ENCODE measurements around the gene CFAP251. TPM values are rescaled to one million over a fixed set of nuclear protein-coding genes. Genes with fewer than 3 reads are reported as not detected.
"Not testable (repeated sequence)": the region's sequence is repeated elsewhere in the genome, so short reads cannot be mapped to it uniquely, and the experiment has no call there.

The CFAP251 gene
- total RNA-seq, 1 experiment from 2014 or later, result 0.81 TPM

DNA sequence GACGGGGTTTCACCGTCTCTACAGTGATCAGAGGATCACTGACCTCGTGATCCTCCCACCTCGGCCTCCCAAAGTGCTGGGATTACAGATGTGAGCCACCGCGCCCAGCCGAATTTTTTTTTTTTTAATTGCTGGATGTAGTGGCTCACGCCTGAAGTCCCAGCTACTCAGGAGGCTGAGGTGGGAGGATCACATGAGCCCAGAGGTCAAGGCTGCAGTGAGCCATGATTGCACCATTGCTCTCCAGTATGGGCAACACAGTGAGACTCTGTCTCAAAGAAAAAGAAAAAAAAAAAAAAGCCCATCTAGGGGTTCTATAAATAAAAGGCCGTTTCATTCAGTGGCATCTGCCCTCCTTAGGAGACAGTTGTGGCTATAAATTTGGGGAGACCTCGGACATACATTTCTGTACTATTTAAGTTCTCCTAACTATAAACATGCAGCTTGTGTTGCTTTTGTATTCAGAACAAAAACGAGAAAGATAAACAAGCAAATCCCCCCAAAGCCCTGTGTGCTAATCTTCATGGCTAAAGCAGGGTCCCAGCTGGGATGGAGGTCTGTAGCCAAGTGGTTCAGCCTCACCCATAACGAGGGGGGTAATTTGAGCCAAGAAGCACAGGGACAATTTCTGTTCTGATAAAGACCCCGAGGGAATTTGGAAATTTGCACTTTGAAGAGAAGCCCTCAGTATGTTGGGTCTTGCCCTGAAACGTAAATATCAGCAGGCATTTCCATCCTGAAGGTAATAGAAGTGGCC is 68.3 kb downstream of the CFAP251 start:
- H2BK12ac ChIP-seq (ENCODE audit: insufficient read length, low read depth, low read length), result no peak overlapping the region
- H3K9ac ChIP-seq (ENCODE audit: extremely low read depth, insufficient read length, low read length), result no peak overlapping the region
- H3K23ac ChIP-seq (ENCODE audit: insufficient read length, low read depth, low read length), result no peak overlapping the region
- H3K9me3 ChIP-seq (ENCODE audit: control insufficient read depth, low read depth, low read length), result no peaks in the 10 kb centered on the region
- H3K9me3 Mint-ChIP-seq, result no peaks in the 10 kb centered on the region
- no peak overlapping the region for H3K4me2 ChIP-seq (ENCODE audit: insufficient read depth, insufficient read length, low read length)
- no peak overlapping the region for H2AK5ac ChIP-seq (ENCODE audit: insufficient read length, low read length)
- H3K4ac ChIP-seq (ENCODE audit: low read depth, low read length), result no peak overlapping the region
- no peak overlapping the region for H3K56ac ChIP-seq (ENCODE audit: insufficient read length, low read depth, low read length)
- no peak overlapping the region for H3T11ph ChIP-seq (ENCODE audit: low read length)
- no peaks in the 10 kb centered on the region for H3K27me3 ChIP-seq (ENCODE audit: insufficient read depth, low read length)
- no peaks in the 10 kb centered on the region for H3K79me1 ChIP-seq (ENCODE audit: insufficient read depth, low read depth, low read length, poor library complexity, severe bottlenecking)
- no peaks in the 10 kb centered on the region for H3K36me3 Mint-ChIP-seq (ENCODE audit: insufficient read depth in 1 of 3, low read depth in 3 of 3)
- TF ChIP-seq, protein P1, sequence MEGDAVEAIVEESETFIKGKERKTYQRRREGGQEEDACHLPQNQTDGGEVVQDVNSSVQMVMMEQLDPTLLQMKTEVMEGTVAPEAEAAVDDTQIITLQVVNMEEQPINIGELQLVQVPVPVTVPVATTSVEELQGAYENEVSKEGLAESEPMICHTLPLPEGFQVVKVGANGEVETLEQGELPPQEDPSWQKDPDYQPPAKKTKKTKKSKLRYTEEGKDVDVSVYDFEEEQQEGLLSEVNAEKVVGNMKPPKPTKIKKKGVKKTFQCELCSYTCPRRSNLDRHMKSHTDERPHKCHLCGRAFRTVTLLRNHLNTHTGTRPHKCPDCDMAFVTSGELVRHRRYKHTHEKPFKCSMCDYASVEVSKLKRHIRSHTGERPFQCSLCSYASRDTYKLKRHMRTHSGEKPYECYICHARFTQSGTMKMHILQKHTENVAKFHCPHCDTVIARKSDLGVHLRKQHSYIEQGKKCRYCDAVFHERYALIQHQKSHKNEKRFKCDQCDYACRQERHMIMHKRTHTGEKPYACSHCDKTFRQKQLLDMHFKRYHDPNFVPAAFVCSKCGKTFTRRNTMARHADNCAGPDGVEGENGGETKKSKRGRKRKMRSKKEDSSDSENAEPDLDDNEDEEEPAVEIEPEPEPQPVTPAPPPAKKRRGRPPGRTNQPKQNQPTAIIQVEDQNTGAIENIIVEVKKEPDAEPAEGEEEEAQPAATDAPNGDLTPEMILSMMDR (conservative IDR thresholded peaks at IDR 0.05), result no peak
- H4K20me1 ChIP-seq (ENCODE audit: control insufficient read depth, insufficient read depth, insufficient read length), result no peaks in the 10 kb centered on the region
- H3K27ac Mint-ChIP-seq, result no peak overlapping the region
- no peaks in the 10 kb centered on the region for H3K27me3 Mint-ChIP-seq (ENCODE audit: low read depth)
- no peak for DNase-seq
- H3K14ac ChIP-seq (ENCODE audit: insufficient read depth, low read length), result no peak overlapping the region
- no peaks in the 10 kb centered on the region for H3K23me2 ChIP-seq (ENCODE audit: insufficient read length, low read depth, low read length, poor library complexity, severe bottlenecking)
- H2BK5ac ChIP-seq (ENCODE audit: insufficient read length, low read length), result no peak overlapping the region
- no peaks in the 10 kb centered on the region for H3K4me1 ChIP-seq (ENCODE audit: insufficient read depth, low read length)
- H3K27ac ChIP-seq (ENCODE audit: insufficient read length, low read depth, low read length), result no peak overlapping the region
- H2BK15ac ChIP-seq (ENCODE audit: low read depth, low read length), result no peak overlapping the region
- no peak overlapping the region for H2BK20ac ChIP-seq (ENCODE audit: low read depth, low read length, poor library complexity, severe bottlenecking)
- H2AFZ ChIP-seq (ENCODE audit: low read length), result no peak overlapping the region
- no peak overlapping the region for H3K18ac ChIP-seq (ENCODE audit: insufficient read length, low read depth, low read length)
- H4K5ac ChIP-seq (ENCODE audit: insufficient read length, low read depth, low read length), result no peak overlapping the region
- no peaks in the 10 kb centered on the region; a peak in 1 of 4 replicates for H3K4me1 Mint-ChIP-seq
- no peaks in the 10 kb centered on the region for H3K79me2 ChIP-seq (ENCODE audit: insufficient read depth, low read length)
- no peak overlapping the region for H2BK120ac ChIP-seq (ENCODE audit: low read depth, low read length, poor library complexity, severe bottlenecking)
- WGBS (ENCODE audit: extremely low coverage, insufficient read length, low lambda C conversion rate), result no CpG with 5 or more reads among the region's 14 CpGs
- no peak overlapping the region for H4K8ac ChIP-seq (replicated peaks; ENCODE audit: insufficient read length, low read depth, low read length)
- H3K4me3 Mint-ChIP-seq, result no peak overlapping the region
- no peak overlapping the region for H4K91ac ChIP-seq (ENCODE audit: insufficient read length, low read depth, low read length)

DNA sequence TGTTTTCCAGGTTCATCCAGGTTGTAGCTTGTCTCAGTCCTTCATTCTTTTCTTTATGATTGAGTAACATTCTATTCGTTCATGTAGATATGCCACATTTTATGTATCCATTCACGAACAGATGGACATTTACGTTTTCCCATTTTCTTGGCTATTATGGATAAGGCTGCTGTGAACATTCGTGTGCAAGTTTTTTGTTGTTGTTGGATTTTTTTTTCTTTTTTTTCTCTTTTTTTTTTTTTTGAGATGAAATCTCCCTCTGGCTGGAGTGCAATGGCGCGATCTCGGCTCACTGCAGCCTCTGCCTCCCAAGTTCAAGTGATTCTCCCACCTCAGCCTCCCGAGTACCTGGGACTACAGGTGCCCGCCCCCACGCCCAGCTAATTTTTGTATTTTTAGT is 70.1 kb downstream of the CFAP251 start:
- WGBS (ENCODE audit: extremely low coverage, insufficient read length, low lambda C conversion rate), result no CpG with 5 or more reads among the region's 10 CpGs
- not testable (repeated sequence) for H4K91ac ChIP-seq (ENCODE audit: insufficient read length, low read depth, low read length); H2AFZ ChIP-seq (ENCODE audit: low read length); H3K27ac Mint-ChIP-seq; H2BK120ac ChIP-seq (ENCODE audit: low read depth, low read length, poor library complexity, severe bottlenecking); H3K79me2 ChIP-seq (ENCODE audit: insufficient read depth, low read length); H3K27ac ChIP-seq (ENCODE audit: insufficient read length, low read depth, low read length); H4K20me1 ChIP-seq (ENCODE audit: control insufficient read depth, insufficient read depth, insufficient read length); H3K9me3 Mint-ChIP-seq; H4K5ac ChIP-seq (ENCODE audit: insufficient read length, low read depth, low read length); H2BK5ac ChIP-seq (ENCODE audit: insufficient read length, low read length); H3K9me3 ChIP-seq (ENCODE audit: control insufficient read depth, low read depth, low read length); H3K4me3 Mint-ChIP-seq; DNase-seq; H3K4me2 ChIP-seq (ENCODE audit: insufficient read depth, insufficient read length, low read length); H2AK5ac ChIP-seq (ENCODE audit: insufficient read length, low read length); H3T11ph ChIP-seq (ENCODE audit: low read length); H3K27me3 ChIP-seq (ENCODE audit: insufficient read depth, low read length); H4K8ac ChIP-seq (replicated peaks; ENCODE audit: insufficient read length, low read depth, low read length); H3K18ac ChIP-seq (ENCODE audit: insufficient read length, low read depth, low read length); H3K23ac ChIP-seq (ENCODE audit: insufficient read length, low read depth, low read length); H3K36me3 Mint-ChIP-seq (ENCODE audit: insufficient read depth in 1 of 3, low read depth in 3 of 3); H3K27me3 Mint-ChIP-seq (ENCODE audit: low read depth); H3K4ac ChIP-seq (ENCODE audit: low read depth, low read length); H3K4me1 ChIP-seq (ENCODE audit: insufficient read depth, low read length); H2BK20ac ChIP-seq (ENCODE audit: low read depth, low read length, poor library complexity, severe bottlenecking); H3K4me1 Mint-ChIP-seq; H2BK15ac ChIP-seq (ENCODE audit: low read depth, low read length); H3K79me1 ChIP-seq (ENCODE audit: insufficient read depth, low read depth, low read length, poor library complexity, severe bottlenecking); H3K56ac ChIP-seq (ENCODE audit: insufficient read length, low read depth, low read length); H3K23me2 ChIP-seq (ENCODE audit: insufficient read length, low read depth, low read length, poor library complexity, severe bottlenecking); H3K9ac ChIP-seq (ENCODE audit: extremely low read depth, insufficient read length, low read length); H2BK12ac ChIP-seq (ENCODE audit: insufficient read length, low read depth, low read length); H3K14ac ChIP-seq (ENCODE audit: insufficient read depth, low read length)

All from H9 (cell line).